Measurements from ENCODE around the gene PLCD3. TPM values are rescaled to one million over a fixed set of nuclear protein-coding genes. Genes with fewer than 3 reads are reported as not detected.

PLCD3 gene
- polyA plus RNA-seq, 1 of the 3 experiments (the other 2 are of a cell fraction): 59.7 TPM

GRCh38 chr17:45146592-45146889 lies 14.2 kb upstream of the PLCD3 start:
- Histone ChIP-seq H3F3A (replicated peaks; ENCODE audit: insufficient read depth) (peaks cover 43% of the 10 kb centered on the region), H3K36me3 (replicated peaks in 1 of 2; ENCODE audit: control insufficient read depth in 1 of 2, insufficient read depth in 2 of 2, low read length in 1 of 2) (peaks cover 0 to 15% of the 10 kb centered on the region in 2 experiments), H3K27me3 (ENCODE audit: insufficient read depth) (no peaks in the 10 kb centered on the region), H4K20me1 (ENCODE audit: insufficient read depth) (peaks cover 24% of the 10 kb centered on the region), H3K9ac (peak overlapping the region; percentile 99), H3K9me2 (no peaks in the 10 kb centered on the region), H3K79me2 (ENCODE audit: insufficient read depth) (peaks cover 38% of the 10 kb centered on the region), H3K4me2 (peak overlapping the region; percentile 90), H3K27ac (ENCODE audit: low read depth in 2 of 2, low read length in 1 of 2) (peak overlapping the region; percentile 99 to 100), H2AFZ (ENCODE audit: low read depth) (0 out of 2 replicates have a peak overlapping the region, but pooled peaks have one; percentile 89), H3K4me1 (ENCODE audit: control insufficient read depth in 1 of 2, insufficient read depth in 2 of 2, low read depth in 1 of 2, low read length in 1 of 2) (peaks cover 14 to 22% of the 10 kb centered on the region in 2 experiments; a peak in 3 of 4 replicates), H3K4me3 (ENCODE audit: low read depth in 2 of 2, low read length in 1 of 2) (peak overlapping the region; percentile 63 to 75), H3K9me3 (no peaks in the 10 kb centered on the region)
- WGBS (ENCODE audit: low lambda C conversion rate): 94% methylated on average over 4 of the region's 4 CpGs
- ChIA-PET POLR2A (interaction anchor here (1.6 kb wide), 1 partner anchor 11 kb away, joined by 8 read pairs; the partner anchor contains the start of gene ACBD4), CTCF (interaction anchor here (0.7 to 10.6 kb wide), 4 partner anchors 13 to 494 kb away, joined by 3 to 209 read pairs (median 8); partner anchors contain the start of genes ACBD4 and PLCD3)
- no peak for TF ChIP-seq RXRA (IDR thresholded peaks at IDR 0.05; ENCODE audit: borderline replicate concordance, low read depth)
- TF ChIP-seq TEAD4 (IDR thresholded peaks at IDR 0.05; ENCODE audit: borderline replicate concordance, insufficient read depth): no peak
- TF ChIP-seq USF1 (IDR thresholded peaks at IDR 0.05; ENCODE audit: borderline replicate concordance, low read depth): peak; percentile 34; the same call in 1 of the 2 replicates
- TF ChIP-seq EZH2phosphoT487 (IDR thresholded peaks at IDR 0.05; ENCODE audit: borderline replicate concordance, low read depth): no peak
- TF ChIP-seq YY1 (IDR thresholded peaks at IDR 0.05; ENCODE audit: low read depth): no peak
- TF ChIP-seq CTCF (IDR thresholded peaks at IDR 0.05): no peak
- no peak for TF ChIP-seq USF2 (IDR thresholded peaks at IDR 0.05; ENCODE audit: borderline replicate concordance, low read depth, low read length)
- no peak for TF ChIP-seq NFIC (IDR thresholded peaks at IDR 0.05; ENCODE audit: borderline replicate concordance)
- DNase-seq: no peak

GRCh38 chr17:45146166-45146565 lies 13.9 kb upstream of the PLCD3 start:
- H3K79me2 ChIP-seq (ENCODE audit: insufficient read depth): peaks cover 34% of the 10 kb centered on the region
- ChIA-PET CTCF (interaction anchor here (0.7 to 10.6 kb wide), 4 partner anchors 12 to 494 kb away, joined by 3 to 209 read pairs (median 8); partner anchors contain the start of genes ACBD4 and PLCD3), POLR2A (interaction anchor here (1.6 kb wide), 1 partner anchor 10 kb away, joined by 8 read pairs; the partner anchor contains the start of gene ACBD4)
- WGBS (ENCODE audit: low lambda C conversion rate): 96% methylated on average over 10 of the region's 10 CpGs
- H3F3A ChIP-seq (replicated peaks; ENCODE audit: insufficient read depth): peaks cover 39% of the 10 kb centered on the region
- H3K4me3 ChIP-seq (ENCODE audit: low read depth in 2 of 2, low read length in 1 of 2): no peak overlapping the region
- H3K9me2 ChIP-seq: no peaks in the 10 kb centered on the region
- H2AFZ ChIP-seq (ENCODE audit: low read depth): no peak overlapping the region
- peaks cover 20% of the 10 kb centered on the region for H4K20me1 ChIP-seq (ENCODE audit: insufficient read depth)
- no peak for DNase-seq
- peaks cover 11 to 18% of the 10 kb centered on the region in 2 experiments; a peak in 3 of 4 replicates for H3K4me1 ChIP-seq (ENCODE audit: control insufficient read depth in 1 of 2, insufficient read depth in 2 of 2, low read depth in 1 of 2, low read length in 1 of 2)
- peak overlapping the region; percentile 99; the same call in 1 of the 2 replicates for H3K9ac ChIP-seq
- H3K27me3 ChIP-seq (ENCODE audit: insufficient read depth): no peaks in the 10 kb centered on the region
- H3K4me2 ChIP-seq: peak overlapping the region; percentile 90; the same call in 1 of the 2 replicates
- TF ChIP-seq TAF1 (IDR thresholded peaks at IDR 0.05; ENCODE audit: borderline replicate concordance, low read depth, low read length): no peak
- TF ChIP-seq PBX3 (IDR thresholded peaks at IDR 0.05): no peak
- TF ChIP-seq YY1 (IDR thresholded peaks at IDR 0.05; ENCODE audit: low read depth): no peak
- no peak for TF ChIP-seq NRF1 (IDR thresholded peaks at IDR 0.05; ENCODE audit: low read depth, low read length)
- no peak for TF ChIP-seq EP300 (IDR thresholded peaks at IDR 0.05; ENCODE audit: borderline replicate concordance in 1 of 2, low read depth in 1 of 2, low read length in 1 of 2)
- TF ChIP-seq POLR2AphosphoS5 (IDR thresholded peaks at IDR 0.05; ENCODE audit: low read depth, low read length): no peak
- TF ChIP-seq RFX5 (IDR thresholded peaks at IDR 0.05; ENCODE audit: low read length): no peak
- TF ChIP-seq RCOR1 (IDR thresholded peaks at IDR 0.05; ENCODE audit: low read length): no peak
- no peak for TF ChIP-seq GATA2 (CRISPR knock-in tag; IDR thresholded peaks at IDR 0.05)
- TF ChIP-seq TCF12 (IDR thresholded peaks at IDR 0.05): no peak
- H3K9me3 ChIP-seq: no peaks in the 10 kb centered on the region
- H3K36me3 ChIP-seq (replicated peaks in 1 of 2; ENCODE audit: control insufficient read depth in 1 of 2, insufficient read depth in 2 of 2, low read length in 1 of 2): peaks cover 0 to 13% of the 10 kb centered on the region in 2 experiments
- peak overlapping the region; percentile 14 to 99; a peak in 1 of 4 replicates for H3K27ac ChIP-seq (ENCODE audit: low read depth in 2 of 2, low read length in 1 of 2)
